Stomach (tissue), 4 donors: ENCODE data around the gene SNAP25.

Experiments used
- CTCF ChIP-seq, 7 experiments: fragments of 450-650 bp in 4 of 7; fragments of 200-600 bp in 3 of 7; sonication (generic) in 3 of 7; IDR thresholded peaks; one replicate each; pipeline ENCODE4 v1.5.1; 2016 to 2019; ENCODE audit warnings: antibody characterized with exemption in 7 of 7, control low read depth in 2 of 7, mild to moderate bottlenecking in 1 of 7
- EP300 ChIP-seq: sonication (generic); formaldehyde crosslinking; IDR thresholded peaks from one replicate; pipeline ENCODE4 v1.6.1; 2017; ENCODE audit warnings: antibody characterized with exemption
- POLR2A ChIP-seq, 4 donors: fragments of 450-650 bp; IDR thresholded peaks; one replicate each; pipeline ENCODE4 v1.6.1; 2016; ENCODE audit warnings: antibody characterized with exemption in 4 of 4, control low read depth in 2 of 4, mild to moderate bottlenecking in 1 of 4, moderate library complexity in 1 of 4
- POLR2AphosphoS5 ChIP-seq, 3 donors: sonication (generic); formaldehyde crosslinking; IDR thresholded peaks; one replicate each; pipeline ENCODE4 v1.6.1; 2016; ENCODE audit warnings: antibody characterized with exemption in 3 of 3

GRCh38 chr20:10219993-10220750, 1.5 kb downstream of the SNAP25 start:
- TF ChIP-seq CTCF (IDR thresholded peaks at IDR 0.05), result no peak
- TF ChIP-seq POLR2AphosphoS5 (IDR thresholded peaks at IDR 0.05), result no peak
- TF ChIP-seq POLR2A (IDR thresholded peaks at IDR 0.05), result no peak
- TF ChIP-seq EP300, result no peak
